Activated T-cell treated with anti-CD3 and anti-CD28 coated beads for 4 hours (primary cell): ENCODE measurements around the gene RABL3.
"Not testable (repeated sequence)": the region's sequence is repeated elsewhere in the genome, so short reads cannot be mapped to it uniquely, and the experiment has no call there.

Source experiments
- DNase-seq: peaks from one replicate; pipeline ENCODE4 v3.0.0-alpha.2; 2020

Gene RABL3

DNA sequence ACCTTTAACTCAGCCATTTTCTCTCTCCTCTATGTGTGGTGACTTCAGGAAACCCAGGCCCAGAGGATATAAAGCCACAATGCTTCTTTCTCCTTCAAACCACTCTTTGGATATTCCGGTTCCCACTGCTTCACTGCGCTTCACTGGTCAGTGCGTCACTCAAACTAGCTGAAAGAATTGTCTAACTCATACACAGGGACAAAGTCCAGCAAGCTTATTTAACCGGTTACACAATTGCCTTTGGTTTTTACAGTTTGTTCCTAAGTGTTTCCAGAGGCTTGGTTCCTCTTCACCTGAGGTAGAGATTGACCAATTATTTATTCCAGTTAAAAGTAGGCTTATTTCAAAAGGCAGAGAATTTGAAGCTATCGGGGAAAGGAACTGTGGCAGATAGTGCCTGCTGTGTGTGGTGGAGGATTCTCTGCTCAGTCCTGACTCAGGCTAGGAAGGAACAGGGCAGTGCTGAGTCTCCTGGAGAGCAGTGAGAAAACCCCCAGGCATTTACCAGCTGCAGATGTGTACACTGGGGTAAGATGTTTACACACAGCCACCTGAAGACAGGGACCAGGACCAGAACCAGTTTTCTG lies 60.1 kb downstream of the RABL3 start, which contains the start of gene HGD:
Gene HGD, minus strand, starts transcription at position 145 of the 587 bp plus-strand sequence. Its CDS starts 128 bp downstream, at position 17.
- DNase-seq = no peak

DNA sequence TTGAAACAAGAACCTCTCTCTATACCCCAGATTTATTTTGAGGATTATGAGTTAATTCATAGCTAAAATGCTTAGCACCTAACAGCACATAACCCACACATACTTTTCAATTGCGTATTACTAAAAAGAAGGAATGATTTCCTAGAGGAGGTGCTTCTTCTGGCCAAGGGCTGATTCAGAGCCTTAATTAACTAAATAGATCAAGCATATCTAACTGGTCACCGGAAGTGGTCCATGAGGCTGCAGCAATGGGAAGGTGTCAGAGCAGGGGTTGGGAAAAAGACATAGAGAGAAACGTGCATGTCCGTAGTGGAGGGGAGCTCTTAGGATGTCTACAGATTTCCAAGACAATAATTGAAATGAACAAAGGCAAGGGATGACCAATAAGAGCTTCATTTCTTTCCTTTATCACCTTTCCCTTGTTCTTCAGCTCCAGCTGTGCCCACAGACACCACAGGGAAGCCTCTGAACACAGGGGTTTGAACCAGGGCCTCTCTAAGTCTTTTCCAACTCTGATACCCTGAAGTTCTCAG lies 60.7 kb downstream of the RABL3 start:
- DNase-seq = no peak

GRCh38 chr3:120681018-120681417 lies 61.3 kb downstream of the RABL3 start:
- DNase-seq = no peak

DNA sequence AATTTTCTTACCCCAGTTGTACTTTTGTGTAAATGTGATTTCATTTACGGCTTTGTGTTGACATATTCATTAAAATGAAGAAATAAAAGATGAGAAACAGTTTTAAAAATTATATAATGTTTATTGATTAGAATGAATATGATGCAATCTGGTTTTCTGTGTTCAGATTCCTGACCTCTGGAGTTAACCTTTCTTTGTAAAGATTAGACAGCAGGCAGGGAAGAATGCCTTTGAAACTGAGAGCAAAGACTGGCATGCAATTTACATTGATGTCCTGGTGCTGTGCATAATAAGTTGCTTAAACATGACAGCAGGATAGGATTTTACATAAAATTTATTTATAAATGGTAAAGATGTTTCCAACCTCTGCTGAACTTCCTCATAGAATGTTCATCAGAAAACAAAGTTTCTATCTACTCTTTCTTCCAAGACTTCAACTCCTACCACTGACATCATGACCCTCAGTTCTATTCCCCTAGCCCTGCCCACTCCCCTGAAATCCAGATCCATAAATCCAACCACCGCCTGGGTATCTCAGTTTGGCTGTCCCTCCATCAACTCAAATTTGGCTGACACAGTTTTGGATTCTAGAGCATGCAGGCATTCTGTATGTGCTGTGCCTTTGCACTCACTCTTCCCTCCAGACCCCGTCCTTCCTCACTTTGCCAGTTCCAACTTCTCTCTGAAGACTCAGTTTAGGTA lies 62.0 kb downstream of the RABL3 start:
- no peak for DNase-seq

GRCh38 chr3:120678984-120679383 lies 63.3 kb downstream of the RABL3 start:
- DNase-seq = no peak

DNA sequence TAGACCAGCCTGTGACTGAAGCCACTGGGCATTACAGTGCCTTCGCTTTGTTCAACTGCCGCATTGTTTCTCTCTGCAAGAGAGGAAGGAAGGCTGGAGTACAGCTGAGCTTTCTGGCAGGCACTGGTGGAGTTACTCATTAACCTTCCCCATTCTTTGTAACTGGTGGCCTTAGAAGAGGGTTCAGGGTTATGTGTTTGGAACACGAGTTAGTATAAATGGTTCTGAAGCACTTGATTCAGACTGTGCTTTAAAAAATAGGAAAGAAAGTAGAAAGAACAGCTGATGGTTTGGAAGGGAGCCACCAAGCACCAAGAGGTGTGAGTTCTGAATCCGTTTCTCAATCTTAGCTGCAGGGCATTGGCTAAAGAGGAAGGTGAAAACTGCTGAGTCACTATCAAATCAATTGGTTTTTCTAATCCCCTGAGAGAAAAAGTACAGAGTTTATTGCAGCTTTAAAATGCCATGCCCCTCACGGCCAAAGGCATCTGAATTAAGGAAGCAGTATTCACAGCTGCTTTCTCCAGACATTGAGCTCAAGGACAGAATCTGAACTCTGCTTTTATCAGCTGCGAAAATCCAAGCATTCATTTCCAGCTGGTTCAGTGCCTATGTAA lies 63.9 kb downstream of the RABL3 start:
- no peak for DNase-seq

DNA sequence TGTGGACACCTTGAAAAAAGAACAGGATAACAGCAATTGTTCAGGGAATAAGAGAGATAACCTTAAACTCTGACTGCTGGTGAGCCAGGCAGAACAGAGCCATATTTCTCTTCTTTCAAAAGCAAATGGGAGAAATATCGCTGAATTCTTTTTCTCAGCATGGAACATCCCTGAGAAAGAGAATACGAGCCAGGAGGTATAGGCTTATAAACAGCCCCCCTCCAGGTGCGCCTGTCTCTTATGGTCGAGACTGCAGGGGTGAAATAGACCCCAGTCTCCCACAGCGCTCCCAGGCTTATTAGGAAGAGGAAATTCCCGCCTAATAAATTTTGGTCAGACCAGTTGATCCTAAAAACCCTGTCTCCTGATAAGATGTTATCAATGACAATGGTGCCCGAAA lies 65.1 kb downstream of the RABL3 start:
- not testable (repeated sequence) for DNase-seq

- no peak for DNase-seq
Observed at GRCh38 chr3:120673116-120673515, 69.2 kb downstream of the RABL3 start.

GRCh38 chr3:120670576-120670975 lies 71.7 kb downstream of the RABL3 start:
- DNase-seq = no peak

DNA sequence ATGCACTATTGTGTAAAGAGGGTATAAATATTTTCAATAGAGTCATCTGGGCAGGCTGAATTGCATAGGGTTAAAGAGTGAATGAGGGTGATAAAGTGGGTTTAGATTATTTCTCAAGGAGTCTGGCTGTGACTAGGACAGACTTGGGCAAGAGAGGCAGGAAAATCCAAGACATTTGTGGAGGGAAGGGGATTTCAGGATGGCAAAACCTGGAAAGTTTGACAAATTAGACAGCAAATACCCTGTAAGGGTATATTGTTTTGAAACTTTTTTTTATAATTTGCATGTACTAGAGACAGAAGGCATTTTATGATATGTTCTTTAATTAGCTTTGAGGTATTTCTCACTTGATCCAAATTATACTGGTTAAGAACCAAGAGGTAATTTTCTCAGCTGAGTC lies 77.4 kb downstream of the RABL3 start:
- no peak for DNase-seq

DNA sequence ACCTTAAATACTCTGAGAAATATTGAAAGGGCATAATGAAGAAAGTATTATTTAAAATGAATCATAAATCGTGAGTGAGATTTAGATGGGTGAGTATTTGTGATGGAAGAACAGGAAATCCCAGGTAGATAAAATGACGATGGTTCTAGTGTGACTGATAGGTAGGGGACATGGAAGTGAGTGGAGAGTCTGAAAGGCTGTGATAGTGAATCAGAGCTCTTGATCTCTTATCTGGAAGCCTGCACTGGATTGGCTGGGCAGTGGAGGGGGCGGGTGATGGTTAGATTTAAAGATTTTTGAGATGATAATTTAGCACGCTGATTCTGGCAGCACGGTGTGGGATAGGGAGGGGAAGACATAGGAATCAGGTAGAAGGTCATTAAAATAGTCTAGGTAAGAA lies 80.4 kb downstream of the RABL3 start:
- DNase-seq = no peak

- no peak for DNase-seq
Observed at GRCh38 chr3:120661106-120661905, 81.0 kb downstream of the RABL3 start.

GRCh38 chr3:120659834-120660233 lies 82.5 kb downstream of the RABL3 start:
- DNase-seq = no peak

- DNase-seq = no peak
Observed at GRCh38 chr3:120659285-120659684, 83.0 kb downstream of the RABL3 start.

GRCh38 chr3:120652896-120653545 lies 89.3 kb downstream of the RABL3 start:
- no peak for DNase-seq

DNA sequence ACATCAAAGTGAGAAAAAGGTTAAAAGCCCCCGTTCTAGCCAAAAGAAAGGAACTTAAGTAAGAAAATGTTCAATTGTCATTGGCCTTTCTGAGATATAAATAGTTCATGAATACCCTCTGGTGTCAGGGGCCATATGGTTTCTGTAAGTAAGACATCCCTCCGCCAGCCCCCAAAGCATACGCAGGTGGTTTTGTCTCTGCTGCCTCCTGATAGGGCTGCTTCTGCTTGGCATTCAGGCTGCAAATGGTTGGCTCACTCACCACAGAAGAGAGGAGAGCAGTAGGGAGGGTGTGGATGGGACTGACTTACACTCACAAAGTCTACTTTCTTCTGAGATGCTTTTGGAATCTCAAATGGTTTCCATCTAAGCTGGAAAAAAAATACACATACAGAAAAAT lies 90.0 kb downstream of the RABL3 start:
- no peak for DNase-seq

- no peak for DNase-seq
Observed at GRCh38 chr3:120650311-120650710, 92.0 kb downstream of the RABL3 start.

DNA sequence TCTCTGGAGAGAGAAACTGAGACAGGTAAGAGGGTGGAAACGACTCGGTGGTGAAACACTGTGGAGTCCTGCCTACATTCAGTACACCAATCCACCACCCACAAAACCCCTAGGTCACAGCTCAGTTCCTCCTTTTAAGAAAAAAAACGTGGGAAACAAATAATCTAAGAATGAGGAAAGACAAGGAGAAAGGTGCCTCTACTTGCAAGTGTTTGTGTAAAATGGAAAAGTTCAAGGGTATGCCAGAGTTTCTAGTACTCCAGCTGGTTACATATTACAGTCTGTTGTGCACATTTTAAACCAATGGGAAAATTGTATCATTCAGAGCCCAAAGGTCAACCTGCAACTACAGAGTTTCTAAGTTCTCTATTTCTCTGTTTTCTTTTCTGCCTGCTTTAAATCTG lies 92.5 kb downstream of the RABL3 start:
- DNase-seq = no peak

GRCh38 chr3:120648290-120648689 lies 94.0 kb downstream of the RABL3 start:
- DNase-seq = no peak

DNA sequence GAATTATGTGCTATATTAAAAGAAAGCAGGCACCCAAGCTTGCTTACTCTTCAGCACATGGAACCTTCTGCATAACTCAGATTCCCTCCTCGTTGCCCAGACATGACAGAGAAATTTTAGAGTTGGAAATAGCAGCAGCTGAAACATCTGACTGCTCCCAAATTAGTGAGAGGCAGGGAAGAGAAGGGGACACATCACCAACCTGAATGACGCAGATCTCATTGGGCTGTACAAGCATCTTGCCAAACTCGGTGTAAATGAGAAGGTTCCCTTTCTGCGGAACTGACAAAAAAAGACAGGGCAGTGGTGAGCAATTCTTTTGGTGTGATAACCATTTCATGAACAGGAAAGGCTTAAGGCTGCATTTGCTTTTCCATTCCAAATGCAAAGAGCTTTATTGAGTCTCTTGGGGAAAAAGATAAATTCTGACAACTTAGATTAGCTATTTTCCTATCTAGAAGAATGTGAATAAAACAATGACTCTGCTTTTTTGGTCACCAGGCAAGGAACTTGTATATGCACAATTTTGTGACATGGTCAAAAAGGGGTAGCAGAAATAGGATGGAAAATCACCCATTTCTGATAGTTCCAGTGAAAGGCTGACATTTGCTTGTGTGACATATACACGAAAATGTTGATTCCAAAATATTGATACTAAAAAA lies 95.4 kb downstream of the RABL3 start:
- no peak for DNase-seq

GRCh38 chr3:120645083-120645845 lies 97.1 kb downstream of the RABL3 start:
- no peak for DNase-seq
